ENCODE results near the gene FAM149B1. TPM values are rescaled to one million over a fixed set of nuclear protein-coding genes. Genes with fewer than 3 reads are reported as not detected.
A peak's percentile ranks its signal among the peaks of the same experiment; 100 is the strongest.

The FAM149B1 gene
- total RNA-seq, 1 donor from 2014 or later, result 16.2 TPM

Small RNA genes lying within 50 kb of the gene (small RNA-seq; reads per million reads assigned to genes)
- gene RF00019, result not detected
- gene RNU6-833P, result not detected
- gene SNORA11F, result 0.56 reads per million, percentile 64 among the genes with 10 or more reads in this experiment

Other genes with a start within 250 kb of the FAM149B1 start
- gene PLA2G12B, start 213.3 kb upstream of the FAM149B1 start, total RNA-seq, result not detected
- gene P4HA1, start 71.3 kb upstream of the FAM149B1 start, total RNA-seq, result 53.8 TPM
- gene NUDT13, start 57.7 kb upstream of the FAM149B1 start, total RNA-seq, result 2.1 TPM
- 23.5 TPM for gene ECD, start 111 bp upstream of the FAM149B1 start, total RNA-seq
- 17.7 TPM for gene DNAJC9, start 79.1 kb downstream of the FAM149B1 start, total RNA-seq
- gene MRPS16, start 84.5 kb downstream of the FAM149B1 start, total RNA-seq, result 57.4 TPM
- gene CFAP70, start 190.7 kb downstream of the FAM149B1 start, total RNA-seq, result 1.6 TPM
- 47.0 TPM for gene ANXA7, start 245.9 kb downstream of the FAM149B1 start, total RNA-seq

Measured in skeletal muscle tissue (tissue), 2 donors.